Spleen (tissue), 7 donors: ENCODE measurements around the gene XPO6.
A peak's percentile ranks its signal among the peaks of the same experiment; 100 is the strongest.

ENCODE experiments used
- POLR2A ChIP-seq, 3 donors: fragments of 450-650 bp; IDR thresholded peaks; one replicate each; pipeline ENCODE4 v1.5.1; 2017; ENCODE audit warnings: antibody characterized with exemption in 3 of 3, mild to moderate bottlenecking in 1 of 3
- TF ChIP-seq, protein P1 (sequence below), 11 experiments: fragments of 200-600 bp in 7 of 11; fragments of 450-650 bp in 4 of 11; sonication (generic) in 4 of 11; IDR thresholded peaks in 8 of 11; conservative IDR thresholded peaks in 3 of 11; 1 replicate in 7 of 11; 2 replicates in 4 of 11; pipeline versions ENCODE4 v1.4.0 to v1.8.0; 2016 to 2021; ENCODE audit warnings: antibody characterized with exemption in 11 of 11, inconsistent platforms in 4 of 11, mild to moderate bottlenecking in 1 of 11
- donor health status: DM: no; HTN: no; CAD: no; lungs with moderate emphysema.
- donor health status: DM: no; HTN: no; CAD: no.
- donor health status: DM: no; HTN: no; CAD: no.

GRCh38 chr16:28139530-28139929 lies 72.2 kb downstream of the XPO6 start:
- TF ChIP-seq, protein P1, sequence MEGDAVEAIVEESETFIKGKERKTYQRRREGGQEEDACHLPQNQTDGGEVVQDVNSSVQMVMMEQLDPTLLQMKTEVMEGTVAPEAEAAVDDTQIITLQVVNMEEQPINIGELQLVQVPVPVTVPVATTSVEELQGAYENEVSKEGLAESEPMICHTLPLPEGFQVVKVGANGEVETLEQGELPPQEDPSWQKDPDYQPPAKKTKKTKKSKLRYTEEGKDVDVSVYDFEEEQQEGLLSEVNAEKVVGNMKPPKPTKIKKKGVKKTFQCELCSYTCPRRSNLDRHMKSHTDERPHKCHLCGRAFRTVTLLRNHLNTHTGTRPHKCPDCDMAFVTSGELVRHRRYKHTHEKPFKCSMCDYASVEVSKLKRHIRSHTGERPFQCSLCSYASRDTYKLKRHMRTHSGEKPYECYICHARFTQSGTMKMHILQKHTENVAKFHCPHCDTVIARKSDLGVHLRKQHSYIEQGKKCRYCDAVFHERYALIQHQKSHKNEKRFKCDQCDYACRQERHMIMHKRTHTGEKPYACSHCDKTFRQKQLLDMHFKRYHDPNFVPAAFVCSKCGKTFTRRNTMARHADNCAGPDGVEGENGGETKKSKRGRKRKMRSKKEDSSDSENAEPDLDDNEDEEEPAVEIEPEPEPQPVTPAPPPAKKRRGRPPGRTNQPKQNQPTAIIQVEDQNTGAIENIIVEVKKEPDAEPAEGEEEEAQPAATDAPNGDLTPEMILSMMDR (IDR thresholded peaks at IDR 0.05 in 8 of 11, conservative IDR thresholded peaks at IDR 0.05 in 3 of 11): peak in 2 of 11 experiments; percentile 18 to 30
- no peak for TF ChIP-seq POLR2A (IDR thresholded peaks at IDR 0.05)
